ENCODE measurements around the gene SPATA24. TPM values are rescaled to one million over a fixed set of nuclear protein-coding genes. Genes with fewer than 3 reads are reported as not detected.
A peak's percentile ranks its signal among the peaks of the same experiment; 100 is the strongest.

Gene SPATA24
- total RNA-seq, 1 experiment from 2014 or later = 3.1 TPM

DNA sequence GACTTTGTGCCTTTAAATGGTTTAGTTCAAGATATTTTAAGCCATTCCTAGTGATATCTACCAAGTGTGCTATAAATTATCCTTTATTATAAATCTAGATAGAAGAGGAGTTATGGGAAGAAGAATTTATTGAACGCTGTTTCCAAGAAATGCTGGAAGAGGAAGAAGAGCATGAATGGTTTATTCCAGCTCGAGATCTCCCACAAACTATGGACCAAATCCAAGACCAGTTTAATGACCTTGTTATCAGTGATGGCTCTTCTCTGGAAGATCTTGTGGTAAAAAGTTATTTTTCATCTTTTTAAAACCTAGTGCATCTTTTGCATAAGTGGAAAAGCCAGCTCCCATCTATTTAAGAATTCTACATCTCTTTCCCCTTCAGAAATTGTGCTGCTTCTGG, 39.4 kb downstream of the SPATA24 start:
- no peak overlapping the region for H3K4me3 ChIP-seq (replicated peaks in 1 of 2; ENCODE audit: low read depth in 1 of 2, low read length in 2 of 2)
- no peaks in the 10 kb centered on the region for H3K9me3 ChIP-seq (ENCODE audit: control insufficient read depth in 1 of 2, insufficient read depth in 1 of 2, low read depth in 1 of 2, low read length in 2 of 2)
- CTCF ChIA-PET = no interaction called here
- no peaks in the 10 kb centered on the region for H3K4me1 ChIP-seq (ENCODE audit: control insufficient read depth in 1 of 2, insufficient read depth in 2 of 2, low read length in 2 of 2)
- H3K27ac ChIP-seq (ENCODE audit: low read depth, low read length) = no peak overlapping the region
- no peak overlapping the region for H3K9ac ChIP-seq (ENCODE audit: low read length)
- H4K20me1 ChIP-seq (ENCODE audit: insufficient read depth) = no peaks in the 10 kb centered on the region
- no peaks in the 10 kb centered on the region for H3K27me3 ChIP-seq (ENCODE audit: insufficient read depth, low read length)
- H3K9me2 ChIP-seq (ENCODE audit: insufficient read depth) = no peaks in the 10 kb centered on the region
- ATAC-seq (no peak), DNase-seq (ENCODE audit: low read depth, low spot score) (no peak)
- POLR2A ChIA-PET = no interaction called here
- intact Hi-C loops (cut with micrococcal nuclease) = no loop called here
- H3K36me3 ChIP-seq (ENCODE audit: control insufficient read depth in 1 of 2, insufficient read depth in 2 of 2, low read length in 2 of 2) = peaks cover 18 to 21% of the 10 kb centered on the region in 2 experiments; a peak in 3 of 4 replicates
- peaks cover 44% of the 10 kb centered on the region for H3K79me2 ChIP-seq (ENCODE audit: insufficient read depth, low read length)
- BruUV-seq (replicated peaks) = TSS peak; percentile 19
- RAD21 ChIA-PET (ENCODE audit: low non-redundant PET in 1 of 2, low total read pairs in 2 of 2, uncharacterized antibody in 2 of 2, unreplicated experiment in 2 of 2) = no interaction called here
- no peak overlapping the region for H3K4me2 ChIP-seq (ENCODE audit: low read length)
- H2AFZ ChIP-seq (ENCODE audit: low read depth, low read length, poor library complexity, severe bottlenecking) = no peak overlapping the region
- TF ChIP-seq ZNF274 (IDR thresholded peaks at IDR 0.05; ENCODE audit: low read depth, low read length) (no peak), SIN3A (IDR thresholded peaks at IDR 0.05; ENCODE audit: low read depth) (no peak), YY1 (IDR thresholded peaks at IDR 0.05; ENCODE audit: extremely low read depth, insufficient replicate concordance, low read depth, low read length) (no peak), POLR2A (IDR thresholded peaks at IDR 0.05; ENCODE audit: borderline replicate concordance, extremely low read depth, insufficient read depth, insufficient read length) (no peak), ZFX (IDR thresholded peaks at IDR 0.05) (no peak), EZH2 (IDR thresholded peaks at IDR 0.05) (no peak), EZH2phosphoT487 (IDR thresholded peaks at IDR 0.05; ENCODE audit: borderline replicate concordance) (no peak), EGR1 (IDR thresholded peaks at IDR 0.05; ENCODE audit: low read depth) (no peak), FOSL1 (IDR thresholded peaks at IDR 0.05; ENCODE audit: low read depth) (no peak), CEBPB (IDR thresholded peaks at IDR 0.05; ENCODE audit: low read depth) (no peak)
- TF ChIP-seq, protein P1, sequence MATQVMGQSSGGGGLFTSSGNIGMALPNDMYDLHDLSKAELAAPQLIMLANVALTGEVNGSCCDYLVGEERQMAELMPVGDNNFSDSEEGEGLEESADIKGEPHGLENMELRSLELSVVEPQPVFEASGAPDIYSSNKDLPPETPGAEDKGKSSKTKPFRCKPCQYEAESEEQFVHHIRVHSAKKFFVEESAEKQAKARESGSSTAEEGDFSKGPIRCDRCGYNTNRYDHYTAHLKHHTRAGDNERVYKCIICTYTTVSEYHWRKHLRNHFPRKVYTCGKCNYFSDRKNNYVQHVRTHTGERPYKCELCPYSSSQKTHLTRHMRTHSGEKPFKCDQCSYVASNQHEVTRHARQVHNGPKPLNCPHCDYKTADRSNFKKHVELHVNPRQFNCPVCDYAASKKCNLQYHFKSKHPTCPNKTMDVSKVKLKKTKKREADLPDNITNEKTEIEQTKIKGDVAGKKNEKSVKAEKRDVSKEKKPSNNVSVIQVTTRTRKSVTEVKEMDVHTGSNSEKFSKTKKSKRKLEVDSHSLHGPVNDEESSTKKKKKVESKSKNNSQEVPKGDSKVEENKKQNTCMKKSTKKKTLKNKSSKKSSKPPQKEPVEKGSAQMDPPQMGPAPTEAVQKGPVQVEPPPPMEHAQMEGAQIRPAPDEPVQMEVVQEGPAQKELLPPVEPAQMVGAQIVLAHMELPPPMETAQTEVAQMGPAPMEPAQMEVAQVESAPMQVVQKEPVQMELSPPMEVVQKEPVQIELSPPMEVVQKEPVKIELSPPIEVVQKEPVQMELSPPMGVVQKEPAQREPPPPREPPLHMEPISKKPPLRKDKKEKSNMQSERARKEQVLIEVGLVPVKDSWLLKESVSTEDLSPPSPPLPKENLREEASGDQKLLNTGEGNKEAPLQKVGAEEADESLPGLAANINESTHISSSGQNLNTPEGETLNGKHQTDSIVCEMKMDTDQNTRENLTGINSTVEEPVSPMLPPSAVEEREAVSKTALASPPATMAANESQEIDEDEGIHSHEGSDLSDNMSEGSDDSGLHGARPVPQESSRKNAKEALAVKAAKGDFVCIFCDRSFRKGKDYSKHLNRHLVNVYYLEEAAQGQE (IDR thresholded peaks at IDR 0.05; ENCODE audit: low read depth) = no peak
- TF ChIP-seq, protein P2, sequence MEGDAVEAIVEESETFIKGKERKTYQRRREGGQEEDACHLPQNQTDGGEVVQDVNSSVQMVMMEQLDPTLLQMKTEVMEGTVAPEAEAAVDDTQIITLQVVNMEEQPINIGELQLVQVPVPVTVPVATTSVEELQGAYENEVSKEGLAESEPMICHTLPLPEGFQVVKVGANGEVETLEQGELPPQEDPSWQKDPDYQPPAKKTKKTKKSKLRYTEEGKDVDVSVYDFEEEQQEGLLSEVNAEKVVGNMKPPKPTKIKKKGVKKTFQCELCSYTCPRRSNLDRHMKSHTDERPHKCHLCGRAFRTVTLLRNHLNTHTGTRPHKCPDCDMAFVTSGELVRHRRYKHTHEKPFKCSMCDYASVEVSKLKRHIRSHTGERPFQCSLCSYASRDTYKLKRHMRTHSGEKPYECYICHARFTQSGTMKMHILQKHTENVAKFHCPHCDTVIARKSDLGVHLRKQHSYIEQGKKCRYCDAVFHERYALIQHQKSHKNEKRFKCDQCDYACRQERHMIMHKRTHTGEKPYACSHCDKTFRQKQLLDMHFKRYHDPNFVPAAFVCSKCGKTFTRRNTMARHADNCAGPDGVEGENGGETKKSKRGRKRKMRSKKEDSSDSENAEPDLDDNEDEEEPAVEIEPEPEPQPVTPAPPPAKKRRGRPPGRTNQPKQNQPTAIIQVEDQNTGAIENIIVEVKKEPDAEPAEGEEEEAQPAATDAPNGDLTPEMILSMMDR (IDR thresholded peaks at IDR 0.05 in 2 of 3, conservative IDR thresholded peaks at IDR 0.05 in 1 of 3; ENCODE audit: borderline replicate concordance in 1 of 3, insufficient read depth in 1 of 3, low read depth in 2 of 3, low read length in 2 of 3) = no peak
- TF ChIP-seq, protein P3, sequence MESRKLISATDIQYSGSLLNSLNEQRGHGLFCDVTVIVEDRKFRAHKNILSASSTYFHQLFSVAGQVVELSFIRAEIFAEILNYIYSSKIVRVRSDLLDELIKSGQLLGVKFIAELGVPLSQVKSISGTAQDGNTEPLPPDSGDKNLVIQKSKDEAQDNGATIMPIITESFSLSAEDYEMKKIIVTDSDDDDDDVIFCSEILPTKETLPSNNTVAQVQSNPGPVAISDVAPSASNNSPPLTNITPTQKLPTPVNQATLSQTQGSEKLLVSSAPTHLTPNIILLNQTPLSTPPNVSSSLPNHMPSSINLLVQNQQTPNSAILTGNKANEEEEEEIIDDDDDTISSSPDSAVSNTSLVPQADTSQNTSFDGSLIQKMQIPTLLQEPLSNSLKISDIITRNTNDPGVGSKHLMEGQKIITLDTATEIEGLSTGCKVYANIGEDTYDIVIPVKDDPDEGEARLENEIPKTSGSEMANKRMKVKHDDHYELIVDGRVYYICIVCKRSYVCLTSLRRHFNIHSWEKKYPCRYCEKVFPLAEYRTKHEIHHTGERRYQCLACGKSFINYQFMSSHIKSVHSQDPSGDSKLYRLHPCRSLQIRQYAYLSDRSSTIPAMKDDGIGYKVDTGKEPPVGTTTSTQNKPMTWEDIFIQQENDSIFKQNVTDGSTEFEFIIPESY (IDR thresholded peaks at IDR 0.05; ENCODE audit: extremely low read depth, insufficient replicate concordance, low read length) = no peak
- TF ChIP-seq, protein P4, sequence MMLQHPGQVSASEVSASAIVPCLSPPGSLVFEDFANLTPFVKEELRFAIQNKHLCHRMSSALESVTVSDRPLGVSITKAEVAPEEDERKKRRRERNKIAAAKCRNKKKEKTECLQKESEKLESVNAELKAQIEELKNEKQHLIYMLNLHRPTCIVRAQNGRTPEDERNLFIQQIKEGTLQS (IDR thresholded peaks at IDR 0.05) = no peak
